SH-SY5Y (cell line): Measurements from ENCODE around the gene KHNYN.

Experiments
- GATA2 ChIP-seq: IDR thresholded peaks from 2 replicates; pipeline ENCODE4 v1.6.1; 2011; ENCODE audit warnings: mild to moderate bottlenecking, low read depth, low read length
- GATA3 ChIP-seq: IDR thresholded peaks from 2 replicates; pipeline ENCODE4 v1.6.1; 2011; ENCODE audit warnings: low read depth, mild to moderate bottlenecking, low read length, moderate library complexity

The KHNYN gene

DNA sequence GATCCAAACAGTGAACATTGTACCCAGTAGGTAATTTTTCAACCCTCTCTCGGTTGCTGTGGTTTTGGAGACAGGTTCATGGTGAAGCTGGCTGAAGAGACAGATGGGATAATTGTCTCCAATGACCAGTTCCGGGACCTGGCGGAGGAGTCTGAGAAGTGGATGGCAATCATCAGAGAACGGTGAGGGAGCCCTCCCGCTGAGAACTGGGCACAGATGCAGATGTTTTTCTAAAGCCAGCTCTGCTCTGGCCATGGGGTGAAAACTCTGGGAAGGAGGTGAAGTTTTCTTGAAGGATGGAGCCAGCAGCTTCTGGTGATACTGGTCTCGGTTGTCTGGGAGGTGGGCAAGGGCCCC is 6.2 kb downstream of the KHNYN start:
- TF ChIP-seq GATA2 (no peak), GATA3 (no peak)

DNA sequence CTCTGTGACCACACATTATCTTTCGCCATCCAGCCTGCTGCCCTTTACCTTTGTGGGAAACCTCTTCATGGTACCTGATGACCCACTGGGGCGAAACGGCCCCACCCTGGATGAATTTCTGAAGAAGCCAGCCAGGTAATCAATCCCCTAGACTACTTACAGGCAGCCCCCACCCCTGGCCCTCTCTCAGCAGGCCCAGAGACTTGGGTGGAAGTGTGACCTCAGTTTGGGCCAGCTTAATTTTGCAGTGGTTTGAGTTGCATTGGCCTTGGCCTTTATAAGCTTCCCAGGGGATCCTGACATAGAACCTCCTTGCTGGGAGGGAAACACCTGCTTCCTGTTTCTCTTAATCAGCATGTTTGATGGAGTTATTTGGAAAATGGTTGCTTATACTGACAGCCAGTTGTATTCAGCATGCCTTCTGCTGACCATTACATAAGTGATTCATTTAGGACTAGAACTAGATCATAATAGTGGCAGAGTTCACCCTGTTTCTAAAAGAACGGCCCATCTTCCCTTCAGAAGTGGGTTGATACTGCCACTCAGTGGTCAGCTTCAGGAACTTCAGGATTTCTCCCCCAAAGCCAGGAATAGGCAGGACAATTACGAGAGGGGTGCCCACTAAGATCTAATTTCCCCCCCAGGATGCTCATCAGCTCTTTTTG is 6.7 kb downstream of the KHNYN start:
- TF ChIP-seq GATA3 = no peak
- TF ChIP-seq GATA2 = no peak

DNA sequence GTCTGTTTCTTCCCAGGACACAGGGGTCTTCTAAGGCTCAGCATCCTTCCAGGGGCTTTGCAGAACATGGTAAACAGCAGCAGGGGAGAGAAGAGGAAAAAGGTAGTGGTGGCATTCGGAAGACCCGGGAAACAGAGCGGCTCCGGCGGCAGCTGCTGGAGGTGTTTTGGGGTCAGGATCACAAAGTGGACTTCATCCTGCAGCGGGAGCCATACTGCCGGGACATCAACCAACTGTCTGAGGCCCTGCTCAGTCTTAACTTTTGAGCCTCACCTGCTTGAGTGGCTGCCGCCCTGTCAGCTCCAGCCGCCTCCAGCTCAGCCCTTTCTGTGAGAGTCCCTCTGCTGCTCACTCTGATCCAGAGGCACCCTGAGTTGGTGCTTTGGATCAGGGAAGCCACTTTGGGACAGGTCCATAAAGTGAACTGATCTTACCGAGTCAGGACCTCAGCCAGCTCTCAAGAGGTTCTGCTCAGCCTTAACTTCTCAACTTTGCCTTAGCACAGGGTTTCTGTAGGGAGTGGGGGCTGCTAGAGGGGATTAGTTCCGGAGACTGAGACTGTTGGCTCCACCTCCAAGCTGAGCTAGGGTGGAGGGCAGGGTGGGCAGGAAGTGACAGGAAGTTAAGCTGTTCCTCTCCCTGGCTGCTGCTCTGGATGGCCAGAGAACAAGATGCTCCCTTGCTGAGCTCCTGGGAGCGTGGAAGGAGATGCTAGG is 7.4 kb downstream of the KHNYN start:
- no peak for TF ChIP-seq GATA2
- TF ChIP-seq GATA3 = no peak

DNA sequence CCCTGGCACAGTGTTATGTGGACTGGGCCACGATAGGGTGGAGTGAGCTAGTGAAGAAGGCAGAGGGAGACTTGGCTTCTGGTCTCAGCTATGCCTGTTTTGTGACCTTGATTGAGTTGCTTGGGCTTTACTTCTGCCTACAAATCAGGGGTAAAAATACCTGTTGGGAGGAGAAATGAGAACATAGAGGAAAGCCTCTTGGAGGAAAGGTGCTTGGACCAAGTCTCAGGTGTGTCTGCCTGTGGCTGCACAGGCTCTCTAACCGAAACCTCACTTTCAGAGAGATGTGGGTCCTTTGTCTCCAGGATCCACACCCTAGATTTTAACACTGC is 7.9 kb downstream of the KHNYN start:
- TF ChIP-seq GATA2 (no peak), GATA3 (no peak)

DNA sequence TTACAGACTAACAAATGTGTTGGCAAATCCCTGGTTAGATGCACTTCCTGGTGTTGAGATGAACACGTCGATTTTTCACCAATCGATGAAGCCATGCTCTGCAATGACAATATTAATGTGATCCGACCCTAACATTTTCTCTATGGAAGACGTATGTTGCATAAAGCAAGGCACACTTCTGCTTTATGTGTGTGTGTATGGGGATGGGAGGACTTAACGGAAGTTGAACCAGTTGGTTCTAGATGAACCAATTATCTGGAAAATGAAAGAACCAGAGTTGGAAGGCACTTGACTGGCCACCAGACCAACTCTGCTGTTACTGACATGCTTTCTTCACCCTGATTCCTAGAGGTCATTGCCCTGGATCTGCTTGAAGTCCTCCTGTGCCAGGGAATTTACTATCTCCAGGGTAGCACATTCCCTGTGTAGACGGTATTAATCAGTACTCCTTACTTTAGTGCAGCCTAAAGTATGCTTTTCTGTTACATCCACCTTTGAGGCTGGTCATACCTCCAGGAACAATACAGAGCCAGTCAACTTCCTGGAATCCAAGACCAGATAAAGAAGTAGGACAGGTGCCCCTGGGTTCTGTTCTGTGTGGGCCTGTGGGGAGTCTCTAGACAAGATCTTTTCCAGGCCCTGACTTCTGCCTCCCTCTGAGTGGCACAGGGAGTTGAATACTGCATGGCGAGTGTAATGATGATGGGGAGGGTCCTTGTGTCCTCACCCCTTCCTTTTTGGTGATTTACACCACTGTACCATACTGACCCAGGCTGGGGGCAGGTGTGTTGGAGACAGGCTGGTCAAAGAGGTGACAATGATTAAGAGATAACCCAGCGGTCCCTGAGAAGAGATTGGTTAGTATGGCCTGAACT is 8.7 kb downstream of the KHNYN start:
- TF ChIP-seq GATA3 = no peak
- TF ChIP-seq GATA2 = no peak

DNA sequence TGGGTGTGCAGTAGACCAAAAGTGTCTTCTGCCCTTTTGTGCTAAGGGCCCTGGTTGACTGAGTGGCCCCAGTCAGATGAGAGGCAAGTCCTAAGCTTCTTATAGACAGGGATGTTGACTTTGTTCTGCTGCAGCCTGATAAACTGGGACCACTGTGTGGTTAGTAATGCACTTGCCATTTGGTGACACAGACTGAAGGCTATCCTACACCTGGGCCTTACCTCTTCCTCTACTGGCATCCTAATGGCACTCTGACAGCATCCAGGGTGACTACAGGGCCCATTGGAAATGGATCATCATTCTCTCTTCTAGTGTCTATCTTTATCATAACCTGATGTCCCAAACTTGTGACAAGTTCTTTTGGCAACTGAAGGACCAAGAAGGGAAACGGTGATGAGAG is 9.5 kb downstream of the KHNYN start:
- no peak for TF ChIP-seq GATA3

DNA sequence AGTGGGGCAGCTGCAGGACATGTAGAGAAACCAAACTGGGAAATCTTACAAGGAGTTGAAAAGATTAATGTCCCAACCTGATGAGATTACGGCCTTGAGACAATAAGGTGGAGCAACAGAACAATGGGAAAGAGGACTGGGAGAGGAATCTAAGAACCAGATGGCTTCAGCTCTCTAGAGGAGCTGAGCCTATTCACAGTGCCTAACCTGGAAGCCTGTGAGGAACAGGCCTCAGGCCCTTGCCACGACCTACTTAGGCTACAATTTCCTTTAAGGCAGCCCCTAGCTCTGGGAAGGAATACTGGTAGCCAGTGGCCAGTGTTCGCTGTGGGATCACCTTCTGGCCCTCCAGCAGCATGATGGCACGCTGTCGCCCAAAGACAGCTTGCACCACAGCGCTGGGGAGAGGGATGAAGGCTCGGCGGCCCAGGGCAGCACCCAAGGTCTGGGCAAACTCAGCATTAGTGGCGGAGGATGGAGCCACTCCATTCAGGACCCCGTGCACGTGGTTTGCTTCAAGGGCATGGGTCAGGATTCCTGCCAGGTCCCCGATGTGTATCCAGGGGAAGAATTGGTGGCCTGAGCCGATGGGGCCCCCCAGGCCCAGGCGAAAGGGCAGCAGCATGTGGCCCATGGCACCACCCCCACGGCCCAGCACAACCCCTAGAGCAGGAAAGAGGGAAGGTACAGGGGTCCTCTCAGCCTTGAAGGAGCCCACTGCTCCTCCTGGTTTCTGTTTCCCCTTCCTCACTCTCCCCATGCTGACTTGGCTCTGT is 10.3 kb downstream of the KHNYN start:
- TF ChIP-seq GATA3 (no peak), GATA2 (no peak)

DNA sequence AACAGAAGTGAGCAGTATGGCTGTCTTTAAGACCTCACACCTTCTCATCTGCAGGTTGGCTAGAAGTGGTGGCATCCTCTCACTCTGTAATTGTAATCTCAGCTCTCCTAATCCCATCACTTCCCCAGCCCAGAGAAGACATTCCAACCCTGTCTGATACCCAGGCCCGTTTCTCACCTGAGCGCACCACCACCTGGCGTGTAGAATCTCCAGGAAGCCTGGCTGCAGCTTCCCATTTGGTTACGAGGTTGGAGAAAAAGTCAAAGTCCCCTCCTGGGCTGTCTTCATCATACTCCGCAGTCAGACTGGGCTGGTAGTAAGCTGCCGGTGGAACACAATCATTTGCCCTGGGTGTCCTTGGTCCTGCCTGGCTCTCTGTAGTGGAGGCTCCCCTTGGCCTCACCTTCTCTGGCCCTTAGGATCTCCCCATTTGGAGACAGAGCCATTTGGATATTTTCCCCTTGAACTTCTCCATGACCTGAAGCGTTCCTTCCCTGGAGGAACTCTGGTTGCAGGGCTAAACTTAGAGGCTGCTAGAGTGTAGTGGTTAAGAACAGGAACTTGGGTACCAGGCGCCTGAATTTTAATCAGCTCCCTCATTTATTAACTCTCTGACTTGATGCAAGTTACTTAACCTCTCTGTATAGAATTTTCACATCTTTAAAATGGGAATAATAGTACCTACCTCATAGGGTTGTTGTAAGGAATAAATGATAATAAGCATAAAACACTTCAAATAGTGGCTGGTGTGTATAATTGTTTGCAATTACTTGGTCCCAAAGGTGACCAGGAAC is 11.0 kb downstream of the KHNYN start:
- TF ChIP-seq GATA2 (no peak), GATA3 (no peak)

DNA sequence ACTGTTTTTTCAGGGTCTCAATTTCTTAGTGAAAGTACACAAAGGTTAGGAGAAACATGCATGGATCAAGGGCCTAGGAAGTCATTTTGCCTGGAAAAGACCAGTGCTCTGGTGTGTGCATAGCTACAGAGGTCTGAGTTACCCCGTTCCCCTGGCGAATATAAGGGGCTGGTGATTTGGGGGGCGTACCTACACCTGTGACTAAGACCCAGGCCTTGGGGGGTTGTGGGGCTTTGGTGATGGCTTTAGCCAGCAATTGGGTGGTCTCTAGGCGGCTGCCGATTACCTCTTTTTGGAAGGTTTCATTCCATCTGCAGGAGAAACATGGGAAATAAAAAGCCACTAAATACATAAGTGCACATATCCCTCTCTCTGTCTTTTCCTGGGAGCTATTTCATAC is 11.7 kb downstream of the KHNYN start:
- no peak for TF ChIP-seq GATA2
- no peak for TF ChIP-seq GATA3

DNA sequence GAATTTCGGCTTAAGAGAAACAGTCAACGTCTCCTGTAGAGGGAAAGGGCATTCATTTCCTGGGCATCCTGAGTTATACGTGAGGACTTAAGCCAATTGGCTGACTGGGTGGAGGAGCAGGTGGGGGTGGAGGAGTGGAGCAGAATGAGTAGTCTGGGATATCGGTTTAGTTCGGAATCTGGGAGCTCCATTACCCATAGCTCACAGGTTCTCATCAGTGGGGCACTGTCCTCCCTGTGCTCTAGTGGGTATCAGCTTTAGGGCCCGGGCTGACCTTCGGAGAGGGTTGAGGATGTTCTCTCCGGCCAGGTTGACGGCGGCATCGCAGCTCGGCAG is 12.1 kb downstream of the KHNYN start:
- TF ChIP-seq GATA3 = no peak
- no peak for TF ChIP-seq GATA2

DNA sequence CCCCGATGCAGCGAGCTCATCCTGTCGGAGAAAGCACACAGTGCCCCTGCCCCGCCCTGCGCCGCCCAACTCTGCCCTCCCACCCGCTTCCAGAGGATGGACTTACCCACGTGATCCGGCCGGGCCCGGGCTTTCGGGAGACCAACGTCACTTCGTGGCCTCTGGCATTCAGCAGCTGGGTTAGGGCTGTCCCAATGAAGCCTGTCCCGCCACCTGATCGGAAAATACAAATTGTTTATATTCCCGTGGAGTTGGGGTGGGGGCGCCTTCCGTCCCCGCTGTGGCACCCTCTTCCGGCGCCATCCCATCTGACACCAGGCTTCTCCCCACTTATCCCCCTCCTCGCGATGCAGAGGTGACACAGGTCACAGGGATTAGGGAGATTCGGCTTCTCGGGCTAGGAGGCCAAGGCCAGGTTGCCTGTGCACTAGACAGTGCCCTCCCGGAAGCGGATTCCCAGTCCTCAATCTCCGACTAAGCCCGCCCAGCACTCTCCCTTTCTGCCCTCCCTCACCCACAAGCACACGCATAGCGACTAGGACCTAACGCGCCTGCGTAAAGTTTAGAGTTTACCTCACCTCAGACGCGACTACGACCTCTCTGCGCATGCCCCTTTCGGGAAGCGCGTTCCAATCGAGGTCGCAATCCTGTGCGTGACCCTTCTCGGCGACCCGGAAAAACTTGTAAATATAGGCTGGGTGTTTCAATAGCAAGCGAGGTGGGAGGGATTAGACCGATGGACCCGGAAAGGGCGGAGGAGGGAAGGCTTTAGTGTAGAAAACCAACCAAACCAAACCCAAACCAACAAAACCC is 12.7 kb downstream of the KHNYN start, which contains the start of gene SDR39U1:
TSS of gene SDR39U1 (minus strand) at position 537 of the 813 bp plus-strand sequence. CDS start at position 530, 7 bp downstream.
- TF ChIP-seq GATA3 (no peak), GATA2 (no peak; the same call in 1 of the 2 replicates)

DNA sequence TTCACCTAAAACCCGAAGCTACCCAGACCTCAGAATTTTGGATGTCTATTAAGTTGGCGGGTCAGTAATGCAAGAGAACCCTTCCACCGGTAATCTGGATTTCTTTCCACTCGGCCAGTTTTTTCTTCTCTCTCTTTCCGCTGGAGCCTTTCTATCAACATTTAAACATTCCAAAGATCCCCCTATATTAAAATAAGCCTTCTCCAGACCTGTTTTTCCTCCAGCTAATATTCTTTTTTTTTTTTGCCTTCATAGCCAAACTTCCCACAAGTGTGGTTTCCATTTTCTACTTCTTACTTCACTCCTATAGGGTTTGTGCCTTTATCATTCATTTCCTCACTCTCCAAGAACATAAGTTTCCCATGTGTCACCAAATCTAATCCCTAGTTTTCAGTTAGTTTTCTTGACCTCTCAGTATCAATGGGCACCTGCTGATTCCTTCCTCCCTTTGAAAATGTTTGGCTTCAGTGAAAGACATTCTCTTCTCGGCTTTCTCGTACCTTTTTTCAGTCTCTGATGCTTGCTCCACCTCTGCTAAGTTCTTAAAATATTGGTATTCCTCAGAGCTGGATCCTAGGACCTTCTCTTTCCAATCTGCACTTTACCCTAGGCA is 13.4 kb downstream of the KHNYN start:
- no peak for TF ChIP-seq GATA3
- TF ChIP-seq GATA2 = no peak

DNA sequence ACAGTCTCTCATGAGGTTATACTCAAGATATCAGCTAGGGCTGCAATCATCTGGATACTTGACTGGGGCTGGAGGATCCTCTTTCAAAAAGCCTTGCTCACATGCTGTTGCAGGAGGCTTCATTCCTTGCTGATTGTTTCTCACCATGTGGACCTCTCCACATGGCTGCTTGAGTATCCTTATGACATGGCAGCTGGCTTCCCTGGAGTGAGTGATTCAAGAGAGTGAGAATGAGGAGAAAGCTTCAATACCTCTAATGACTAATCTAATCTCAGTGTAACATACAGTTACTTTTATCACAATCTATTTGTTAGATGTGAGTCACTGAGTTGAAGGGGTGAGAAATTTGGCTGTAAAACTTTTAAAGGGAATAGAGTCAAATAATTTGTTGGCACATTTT is 27.2 kb downstream of the KHNYN start:
- TF ChIP-seq GATA2 (no peak), GATA3 (no peak)
